Ramos (cell line): ENCODE data around the gene PPP1R14C.
"Not testable (repeated sequence)": the region's sequence is repeated elsewhere in the genome, so short reads cannot be mapped to it uniquely, and the experiment has no call there.

Experiments
- in situ Hi-C: fragments of 300-500 bp; cut with MboI; formaldehyde crosslinking; loops from one replicate; pipeline ENCODE4 v1.14.3; 2022; ENCODE audit warnings: low sequenced_read_pairs; ENCODE audit not compliant: unreplicated experiment

The PPP1R14C gene

DNA sequence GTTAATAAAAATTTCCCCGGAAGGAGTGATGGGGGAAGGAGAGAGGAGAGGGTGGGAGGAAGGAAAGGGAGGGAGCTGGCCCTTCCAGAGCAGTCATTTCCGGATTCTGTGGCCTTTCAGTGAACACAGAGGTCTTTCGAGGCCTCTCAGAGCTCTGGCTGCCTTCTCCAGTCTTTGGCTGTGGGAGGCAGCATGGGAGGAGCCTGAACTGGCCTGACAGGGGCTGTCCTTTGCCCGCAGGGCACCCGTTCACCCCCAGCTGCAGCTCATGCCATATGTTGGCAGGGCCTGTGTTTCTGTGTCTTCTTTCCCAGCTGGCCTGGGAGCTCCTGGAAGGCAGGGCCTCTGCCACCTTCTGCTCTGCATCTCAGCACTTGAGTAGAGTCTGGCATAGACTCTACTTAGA, 95.5 kb downstream of the PPP1R14C start:
- in situ Hi-C loops = no loop called here

DNA sequence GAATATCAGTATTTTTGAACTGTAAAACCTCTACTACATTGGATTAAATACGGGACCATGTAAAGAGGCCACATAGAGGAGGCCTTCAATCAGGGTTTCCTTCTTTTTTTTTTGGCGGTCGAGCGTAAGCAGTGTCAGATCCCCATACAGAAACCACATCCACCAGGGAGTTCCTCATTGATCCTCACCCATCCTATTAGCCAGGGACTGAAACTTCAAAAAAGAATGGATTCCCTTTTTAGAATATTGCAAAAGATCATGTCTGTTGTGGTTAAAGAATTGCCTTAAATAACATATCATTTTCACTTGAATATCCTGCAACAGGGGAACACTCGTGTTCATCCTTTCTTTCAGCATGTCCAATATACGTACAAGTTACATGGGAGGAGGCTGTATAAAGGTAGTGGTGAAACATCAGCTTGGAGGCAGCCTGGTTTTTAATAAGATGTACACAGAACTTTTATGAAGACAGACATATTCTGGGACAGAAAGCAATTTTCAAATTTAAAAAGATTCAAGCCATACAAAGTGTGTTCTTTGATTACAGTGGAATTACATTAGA, 96.1 kb downstream of the PPP1R14C start:
- in situ Hi-C loops = no loop called here

DNA sequence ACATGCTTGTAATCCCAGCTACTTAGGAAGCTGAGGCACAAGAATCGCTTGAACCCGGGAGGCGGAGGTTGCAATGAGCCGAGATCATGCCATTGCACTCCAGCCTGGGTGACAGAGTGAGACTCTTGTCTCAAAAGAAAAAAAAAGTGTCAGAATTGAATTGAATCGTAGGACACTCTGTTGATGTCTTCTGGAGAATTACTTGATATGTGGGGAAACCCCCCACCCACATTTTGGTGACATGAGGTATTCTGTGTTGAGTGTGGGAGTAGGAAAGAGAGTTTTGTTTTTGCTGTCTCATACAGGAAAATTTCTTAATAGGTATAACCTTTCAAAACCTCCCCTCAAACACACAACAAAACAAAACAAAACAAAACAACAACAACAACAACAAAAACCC, 98.9 kb downstream of the PPP1R14C start:
- in situ Hi-C loops = not testable (repeated sequence)

DNA sequence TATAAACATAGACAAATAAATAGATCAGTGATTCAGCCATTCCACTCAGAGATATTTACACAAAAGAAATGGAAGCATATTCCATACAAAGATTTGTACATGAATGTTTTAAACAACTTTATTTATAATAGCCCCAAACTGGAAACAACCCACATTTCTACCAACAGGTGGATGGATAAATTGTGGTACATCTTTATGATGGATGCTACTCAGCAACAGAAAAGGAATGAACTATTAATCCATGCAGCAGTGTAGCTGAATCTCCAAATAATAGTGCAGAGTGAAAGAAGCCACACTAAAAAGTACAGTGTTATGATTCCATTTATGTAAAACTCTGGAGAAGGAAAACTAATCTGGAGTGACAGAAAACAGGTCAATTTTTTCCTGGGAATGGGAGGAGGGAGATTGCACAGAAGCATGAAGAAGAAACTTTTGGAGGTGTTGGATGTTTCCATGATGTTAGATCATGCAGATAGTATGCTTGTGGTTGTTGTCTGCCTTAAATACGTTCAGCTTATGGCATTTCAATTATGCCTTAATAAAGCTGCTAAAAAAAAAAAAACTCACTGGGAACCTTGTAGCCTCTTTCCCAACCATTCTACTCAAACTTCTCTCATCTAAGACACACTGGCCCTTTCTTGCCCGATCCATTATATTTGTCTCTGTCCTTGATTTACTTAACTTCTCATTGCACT, 100.9 kb downstream of the PPP1R14C start:
- in situ Hi-C loops = no loop called here

DNA sequence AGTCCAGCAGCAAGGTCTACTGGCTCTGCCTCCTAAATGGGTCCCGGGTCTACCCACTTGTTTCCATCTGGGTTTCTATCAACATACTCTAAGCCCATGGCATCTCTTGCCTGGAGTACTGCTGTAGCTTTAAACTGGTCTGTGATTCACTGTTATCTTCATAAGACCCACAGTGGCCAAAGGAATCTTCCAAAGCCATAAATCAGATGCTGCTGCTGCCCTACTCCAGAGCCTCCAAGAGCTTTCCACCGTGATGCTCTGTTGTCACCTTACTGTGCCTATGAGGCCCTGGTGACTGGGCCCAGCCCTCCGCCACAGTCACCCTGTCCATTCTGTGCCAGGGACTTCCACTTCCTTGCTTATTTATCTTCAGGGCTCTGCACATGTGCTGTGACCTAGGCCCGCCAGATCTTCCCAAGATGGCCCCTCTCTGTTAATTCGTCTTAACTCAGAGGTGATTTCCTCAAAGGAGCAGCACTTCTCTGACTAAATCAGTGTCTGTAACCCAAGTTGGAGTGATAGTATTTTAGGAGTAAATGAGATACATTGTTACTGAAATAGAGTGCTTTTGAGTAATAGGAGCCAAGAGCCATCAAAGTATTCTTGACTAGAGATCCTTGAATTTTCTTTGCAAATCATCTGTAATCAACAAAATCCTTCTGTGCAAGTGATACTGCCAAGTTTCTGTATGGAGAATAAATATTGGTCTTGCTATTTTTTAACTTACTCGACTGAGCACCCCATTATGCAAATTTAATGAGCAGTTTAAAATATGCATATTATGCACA, 102.5 kb downstream of the PPP1R14C start:
- in situ Hi-C loops = no loop called here

DNA sequence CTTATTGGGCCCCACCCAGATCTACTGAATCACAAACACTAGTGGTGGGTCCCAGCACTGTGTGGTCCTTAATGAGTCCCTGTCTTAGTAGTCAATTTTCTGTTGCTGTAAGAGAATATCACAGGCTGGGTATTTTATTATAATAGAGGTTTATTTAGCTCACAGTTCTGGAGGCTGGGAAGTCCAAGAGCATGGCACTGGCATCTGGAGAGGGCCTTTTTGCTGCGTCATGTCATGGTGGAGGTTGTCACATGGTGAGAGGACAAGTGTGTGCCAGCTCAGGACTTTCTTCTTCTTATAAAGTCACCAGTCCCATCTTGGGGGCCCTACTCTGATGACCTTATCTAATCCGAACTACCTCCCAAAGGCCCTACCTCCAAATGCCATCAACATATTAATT, 105.0 kb downstream of the PPP1R14C start:
- in situ Hi-C loops = no loop called here

DNA sequence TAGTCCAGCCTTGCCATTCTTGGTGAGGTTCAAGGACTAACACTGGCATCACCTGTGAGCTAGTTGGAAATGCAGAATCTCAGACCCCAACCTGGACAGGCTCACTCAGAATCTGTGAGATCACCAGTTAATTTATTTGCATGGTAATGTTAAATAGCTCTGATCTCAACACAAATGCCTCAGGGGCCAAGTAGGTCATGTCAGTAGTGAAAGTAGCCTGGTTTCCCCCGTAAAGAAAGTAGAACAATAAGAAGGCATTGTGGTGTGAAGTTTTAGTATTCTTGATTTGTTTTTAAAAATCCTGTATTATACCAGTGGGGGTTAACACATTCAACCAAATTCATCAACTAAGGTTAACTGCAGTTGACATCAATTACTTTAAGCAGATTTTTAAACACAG, 105.5 kb downstream of the PPP1R14C start:
- in situ Hi-C loops = no loop called here

DNA sequence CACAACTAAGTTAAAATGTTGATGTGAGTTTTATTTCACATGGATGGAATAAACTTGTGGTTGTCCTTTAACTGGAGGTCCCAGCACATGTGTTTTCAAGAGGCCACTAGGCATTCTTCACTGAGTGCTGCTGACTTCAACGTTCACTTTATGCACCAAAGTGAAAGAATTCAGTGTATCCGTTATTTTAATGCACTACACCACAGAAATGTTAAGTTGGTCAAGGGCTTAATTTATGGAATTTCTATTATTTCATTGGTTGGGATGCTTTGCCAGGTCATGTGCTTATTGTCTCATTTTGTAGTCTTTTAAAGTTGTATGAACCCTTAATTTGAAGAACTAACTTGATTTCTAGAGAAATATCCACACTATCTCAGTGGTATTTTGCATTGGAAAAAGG, 106.4 kb downstream of the PPP1R14C start:
- in situ Hi-C loops = no loop called here

DNA sequence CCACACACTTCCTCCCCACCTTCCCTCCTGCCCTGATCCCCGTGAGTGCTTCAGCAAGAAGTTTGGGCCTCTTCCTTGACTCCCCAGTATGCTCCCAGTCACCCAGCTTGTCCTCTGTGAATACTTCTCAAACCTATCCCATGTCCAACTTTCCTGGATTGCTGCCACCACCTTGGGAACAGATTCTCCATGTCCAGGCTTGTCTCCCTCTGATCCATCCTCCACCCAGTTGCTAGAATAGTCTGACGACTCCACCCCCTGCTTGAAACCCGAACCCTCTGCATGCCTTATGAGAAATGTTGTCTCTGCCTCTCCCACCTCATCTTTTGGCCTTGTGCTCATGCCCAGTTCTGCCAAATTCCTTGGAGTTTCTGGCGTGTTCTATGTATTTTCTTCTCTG, 108.0 kb downstream of the PPP1R14C start:
- in situ Hi-C loops = no loop called here

DNA sequence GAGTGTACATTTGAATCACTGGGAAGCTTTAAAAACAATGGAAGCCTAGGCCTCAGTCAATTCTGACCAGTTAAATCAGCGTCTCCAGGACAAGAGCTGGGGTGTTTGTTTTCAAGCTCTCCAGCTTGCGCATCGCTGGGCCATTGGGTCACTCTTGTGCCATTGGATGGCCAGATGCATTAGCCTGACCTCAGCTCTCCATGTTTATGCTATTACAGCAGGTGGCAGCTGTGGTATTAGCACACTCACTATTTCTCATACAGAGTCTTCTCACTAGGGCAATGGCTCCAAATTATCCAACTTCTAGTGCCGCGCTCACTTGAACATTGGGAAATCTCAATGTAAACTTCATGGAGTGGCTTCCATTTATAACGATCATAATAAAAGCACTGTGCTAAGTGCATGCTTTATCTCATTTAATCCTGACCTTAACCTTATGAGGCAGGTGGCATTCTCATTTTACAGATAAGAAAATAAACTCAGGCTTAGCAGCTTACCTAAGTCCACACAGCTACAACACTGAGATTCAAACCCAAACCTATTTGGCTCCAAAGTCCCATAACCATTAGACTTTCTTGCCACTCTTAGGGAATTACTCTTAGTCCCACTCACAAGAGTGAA, 108.8 kb downstream of the PPP1R14C start:
- in situ Hi-C loops = no loop called here

DNA sequence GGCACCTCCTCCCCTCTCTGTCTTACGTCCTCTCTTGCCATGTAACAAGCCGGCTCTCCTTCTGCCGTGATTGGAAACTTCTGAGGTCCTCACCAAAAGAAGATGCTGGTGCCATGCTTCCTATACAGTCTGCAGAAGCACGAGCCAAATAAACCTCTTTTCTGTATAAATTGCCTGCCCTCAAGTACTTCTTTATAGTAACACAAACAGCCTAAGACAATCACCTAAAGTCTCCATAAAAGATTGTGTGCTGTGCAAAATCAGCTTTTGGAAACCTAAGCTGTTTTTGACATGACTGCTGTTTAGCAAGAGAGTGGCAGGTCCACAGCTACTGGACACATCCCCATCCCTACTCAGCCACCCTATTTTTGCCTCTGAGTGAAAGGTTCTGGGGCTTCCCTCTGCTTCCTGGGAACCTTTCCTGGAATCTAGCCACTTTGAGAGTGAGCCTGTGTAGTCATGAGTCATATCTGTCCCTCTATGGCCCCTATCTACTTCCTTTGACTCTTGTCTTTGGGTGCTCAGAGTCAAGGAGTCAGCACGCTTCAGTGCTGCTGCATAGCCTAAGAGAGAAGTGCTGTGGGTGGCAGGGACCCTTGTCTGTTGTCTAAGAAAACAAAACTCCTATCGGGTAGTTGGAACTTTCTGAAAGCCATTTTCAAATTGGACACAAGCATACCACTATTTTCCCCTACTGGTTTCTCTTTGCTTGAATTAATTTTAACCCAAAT, 110.0 kb downstream of the PPP1R14C start:
- in situ Hi-C loops = no loop called here

DNA sequence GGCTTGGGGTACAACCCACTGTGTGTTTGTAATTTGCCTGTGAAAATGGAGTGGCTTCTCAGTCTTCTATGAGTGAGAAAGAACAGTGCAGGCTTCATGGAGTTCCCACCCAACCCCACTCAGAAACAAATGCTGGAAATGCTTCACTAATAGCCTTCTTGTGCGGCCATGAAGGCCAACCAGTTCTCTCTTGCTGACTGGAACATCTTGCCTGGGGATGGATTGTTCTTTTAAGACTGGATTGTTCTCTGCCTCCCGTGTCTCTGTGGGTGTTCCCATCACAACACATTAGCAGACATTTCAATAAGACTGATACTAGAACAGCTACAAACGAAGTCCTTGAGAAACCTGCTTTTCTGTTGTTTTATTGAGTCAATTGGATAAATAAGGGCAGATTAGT, 110.6 kb downstream of the PPP1R14C start:
- in situ Hi-C loops = no loop called here

DNA sequence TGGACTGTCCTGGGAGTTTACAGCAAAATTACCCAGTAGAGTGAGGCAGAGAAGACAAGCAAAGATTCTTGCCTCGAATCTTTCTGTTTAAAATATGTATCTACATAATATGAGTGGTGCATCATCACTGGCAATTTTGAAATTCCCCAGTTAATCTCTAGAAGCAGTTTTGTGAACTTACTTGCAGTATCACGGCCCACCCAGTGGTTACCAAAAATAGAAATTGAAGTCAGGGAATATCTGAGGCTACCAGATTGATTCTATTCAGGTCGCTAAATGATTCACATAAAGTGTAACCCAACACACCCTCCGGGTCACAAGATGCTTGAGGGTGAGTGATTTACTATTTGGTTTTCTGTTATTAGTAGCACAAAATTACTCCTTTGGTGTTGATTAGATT, 111.9 kb downstream of the PPP1R14C start:
- in situ Hi-C loops = no loop called here

DNA sequence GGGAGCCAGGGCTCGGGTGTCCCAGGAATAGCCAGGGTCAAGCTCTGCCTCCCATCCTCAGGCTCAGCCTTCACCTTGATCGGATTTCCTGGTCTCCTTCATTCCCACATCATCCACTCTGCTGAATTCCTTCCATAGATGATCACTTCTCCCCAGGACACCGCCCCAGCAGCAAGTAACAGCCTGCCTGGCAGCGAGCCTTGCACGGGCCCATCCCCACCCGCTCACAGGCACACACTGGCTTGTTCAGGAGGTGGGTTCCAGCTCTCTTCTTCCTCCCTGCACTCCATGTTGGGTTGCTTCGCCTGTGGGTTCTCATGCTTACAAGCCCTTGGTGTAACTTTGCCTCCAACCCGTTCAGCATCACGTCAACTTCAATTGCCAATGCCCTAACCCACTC, 113.0 kb downstream of the PPP1R14C start:
- in situ Hi-C loops = no loop called here

DNA sequence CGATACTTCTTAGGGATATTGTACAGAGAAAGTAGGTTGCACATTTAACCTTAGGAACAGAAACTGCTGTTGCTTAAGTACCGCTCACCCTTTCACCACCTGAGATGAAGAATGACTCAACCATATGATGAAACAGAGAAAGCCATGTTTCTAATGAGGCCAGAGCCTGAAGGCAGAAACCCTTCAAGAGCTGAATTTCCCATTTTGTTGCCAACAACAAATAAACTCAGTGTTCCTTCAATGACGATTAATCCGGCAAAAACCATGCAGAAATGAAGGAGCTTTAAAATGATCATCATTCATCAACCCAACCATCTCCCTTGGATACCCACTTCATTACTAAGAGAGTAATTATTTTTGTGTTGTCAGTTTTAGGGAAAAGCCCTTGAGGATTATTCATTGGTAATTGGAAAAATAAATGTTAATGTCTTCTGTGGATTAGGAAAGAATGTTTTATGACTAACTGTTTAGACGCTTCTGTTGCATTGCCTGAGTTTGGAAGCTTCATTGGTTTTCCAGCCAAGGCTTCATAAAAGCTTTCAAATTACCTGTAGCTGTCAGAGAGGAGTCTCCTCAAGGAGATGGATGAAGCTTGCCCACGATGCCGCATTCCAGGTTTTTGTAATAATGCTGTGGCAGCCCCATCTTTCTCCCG, 113.9 kb downstream of the PPP1R14C start:
- in situ Hi-C loops = no loop called here

DNA sequence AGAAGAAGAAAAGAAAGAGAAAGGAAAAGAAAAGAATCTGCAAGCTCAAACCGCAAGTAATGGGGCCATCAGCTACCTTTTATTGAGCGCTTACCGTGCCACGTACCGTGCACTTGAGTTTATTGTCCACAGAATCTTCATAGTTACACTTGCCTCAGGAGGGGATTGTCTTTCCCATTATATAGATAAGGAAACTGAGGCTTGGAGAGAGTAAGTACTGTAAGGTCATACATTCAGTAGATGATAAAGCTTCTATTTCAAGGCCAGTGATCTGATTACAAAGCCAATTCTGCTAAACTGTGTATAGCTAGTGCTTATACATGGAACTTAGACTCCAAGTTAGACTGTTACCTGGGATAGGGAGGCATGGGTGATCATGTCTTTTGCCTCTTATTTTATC, 115.5 kb downstream of the PPP1R14C start:
- in situ Hi-C loops = no loop called here

DNA sequence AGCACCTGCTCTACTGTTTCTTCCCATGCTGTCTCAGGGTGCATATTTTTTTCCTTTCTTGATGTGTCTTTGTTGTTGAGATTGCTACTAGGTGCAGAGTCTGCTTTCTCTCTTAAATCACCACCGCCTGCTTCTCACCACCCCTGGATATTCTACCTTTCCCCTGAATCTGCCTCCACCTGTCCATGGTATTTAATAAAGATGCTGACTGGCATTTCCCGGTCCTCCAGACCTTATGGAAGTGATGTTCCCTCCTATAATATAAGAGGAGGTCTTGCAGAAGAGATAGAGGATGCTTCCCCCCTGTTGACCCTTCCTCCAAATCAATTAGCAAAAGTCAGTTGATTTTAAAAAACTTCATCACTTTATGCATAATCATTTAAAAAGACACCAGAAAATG, 118.1 kb downstream of the PPP1R14C start:
- in situ Hi-C loops = no loop called here

DNA sequence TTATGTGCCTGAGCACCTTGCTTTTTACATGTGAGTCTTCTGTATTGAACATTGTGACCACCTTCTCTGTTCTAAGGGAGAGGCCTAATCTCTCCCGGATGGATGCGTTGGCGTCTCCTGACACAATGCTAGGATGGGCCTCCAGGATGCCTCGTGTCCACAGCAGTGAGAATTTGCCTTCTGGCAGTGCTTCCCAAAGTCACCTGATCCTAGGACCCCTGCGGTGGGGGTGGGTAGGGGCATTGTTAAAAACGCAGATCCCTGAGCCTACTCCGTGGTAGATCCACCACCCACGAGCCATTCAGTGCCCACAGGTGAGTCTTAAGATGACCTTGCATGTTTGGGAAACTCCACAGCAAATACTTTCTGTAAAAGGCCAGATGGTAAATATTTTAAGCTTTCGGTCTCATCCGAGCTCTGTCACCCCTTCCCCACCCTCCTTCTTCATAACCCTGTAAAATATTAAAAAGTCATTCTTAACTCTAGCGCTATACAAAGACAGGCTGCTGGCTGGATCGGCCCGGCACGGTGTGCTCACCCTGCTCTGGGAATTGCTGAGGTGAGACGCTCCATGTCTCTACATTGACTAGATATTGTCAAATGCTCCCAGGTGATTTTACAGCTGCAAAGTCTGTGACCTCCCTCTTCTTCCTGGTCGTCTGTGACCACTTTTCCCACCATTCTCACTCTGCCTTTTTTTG, 119.3 kb downstream of the PPP1R14C start:
- in situ Hi-C loops = no loop called here

DNA sequence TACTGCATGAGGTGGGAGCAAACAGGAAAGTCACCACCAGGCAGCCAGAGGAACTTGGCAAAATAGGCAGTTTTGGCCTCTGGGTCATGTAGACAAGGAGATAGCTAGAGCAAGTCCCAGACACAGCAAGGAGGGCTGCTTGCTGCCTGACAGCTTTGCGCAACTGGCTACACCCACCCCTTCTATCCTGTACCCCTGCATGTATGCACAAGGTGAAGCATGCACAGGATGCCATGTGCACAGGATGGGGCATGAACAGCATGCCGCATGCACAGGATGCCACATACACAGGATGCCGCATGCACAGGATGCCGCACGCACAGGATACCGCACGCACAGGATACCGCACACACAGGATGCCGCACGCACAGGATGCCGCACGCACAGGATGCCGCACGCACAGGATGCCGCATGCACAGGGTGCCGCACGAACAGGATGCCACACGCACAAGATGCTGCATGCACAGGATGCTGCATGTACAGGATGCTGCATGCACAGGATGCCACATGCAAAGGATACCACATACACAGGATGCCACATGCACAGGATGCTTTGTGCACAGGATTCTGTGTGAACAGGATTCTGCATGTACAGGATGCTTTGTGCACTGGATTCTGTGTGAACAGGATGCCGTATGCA, 121.0 kb downstream of the PPP1R14C start:
- in situ Hi-C loops = no loop called here
